D721Med (cell line): ENCODE results near the gene PALM2AKAP2.

Source experiments
- DNase-seq: peaks from one replicate; pipeline ENCODE4 v3.0.0; 2011; ENCODE audit warnings: low spot score; ENCODE audit not compliant: insufficient read length
- FAIRE-seq: peaks from 2 replicates; lab custom pipeline; 2011; peaks lifted over from hg19 to GRCh38; lab: Jason Lieb, UNC
- TF ChIP-seq, protein P1 (sequence below): IDR thresholded peaks from 2 replicates; pipeline ENCODE4 v1.5.1; 2012; ENCODE audit warnings: mild to moderate bottlenecking, control low read depth; ENCODE audit not compliant: insufficient read depth; ENCODE audit errors: missing control alignments

PALM2AKAP2 gene

DNA sequence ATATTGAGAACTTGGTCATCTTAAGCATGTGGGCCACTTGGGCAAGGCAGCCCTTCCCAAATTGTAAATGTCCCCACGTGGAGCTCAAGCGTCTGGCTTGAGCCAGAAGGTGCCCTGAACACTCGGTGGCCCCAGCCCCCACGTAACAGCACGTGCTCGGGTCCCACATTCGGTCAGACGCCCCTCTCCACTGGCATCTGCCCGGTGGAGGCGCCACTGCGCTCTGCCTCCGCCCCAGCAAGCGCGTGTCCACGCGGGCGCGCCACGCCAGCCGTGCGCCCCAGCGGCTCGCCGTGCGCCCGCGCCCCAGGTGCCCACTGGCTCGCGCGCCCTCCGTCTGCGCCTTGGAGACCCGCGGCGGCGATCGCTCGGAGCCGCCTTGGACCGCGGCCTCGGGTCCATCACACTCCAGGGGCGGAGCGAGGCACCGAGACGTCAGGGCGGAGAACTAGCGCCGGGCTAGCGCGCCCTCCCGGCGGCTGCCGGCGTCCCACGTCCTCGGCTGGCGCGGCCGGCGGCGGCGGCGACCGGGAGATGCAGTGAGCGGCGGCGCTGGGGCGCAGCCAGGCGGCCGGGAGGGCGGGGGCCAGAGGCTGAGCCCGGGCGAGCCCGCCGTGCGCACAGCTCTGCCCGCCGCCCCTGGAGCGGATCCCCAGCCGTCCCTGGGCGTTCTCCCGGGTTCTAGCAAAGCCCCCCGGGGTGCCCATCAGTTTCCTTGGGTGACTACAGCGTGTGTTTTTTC is at the start of gene PALM2AKAP2:
Gene PALM2AKAP2 (plus strand): TSS at position 488 of the 742 bp plus-strand sequence. CDS start 291 bp downstream, outside the sequence.
- TF ChIP-seq, protein P1, sequence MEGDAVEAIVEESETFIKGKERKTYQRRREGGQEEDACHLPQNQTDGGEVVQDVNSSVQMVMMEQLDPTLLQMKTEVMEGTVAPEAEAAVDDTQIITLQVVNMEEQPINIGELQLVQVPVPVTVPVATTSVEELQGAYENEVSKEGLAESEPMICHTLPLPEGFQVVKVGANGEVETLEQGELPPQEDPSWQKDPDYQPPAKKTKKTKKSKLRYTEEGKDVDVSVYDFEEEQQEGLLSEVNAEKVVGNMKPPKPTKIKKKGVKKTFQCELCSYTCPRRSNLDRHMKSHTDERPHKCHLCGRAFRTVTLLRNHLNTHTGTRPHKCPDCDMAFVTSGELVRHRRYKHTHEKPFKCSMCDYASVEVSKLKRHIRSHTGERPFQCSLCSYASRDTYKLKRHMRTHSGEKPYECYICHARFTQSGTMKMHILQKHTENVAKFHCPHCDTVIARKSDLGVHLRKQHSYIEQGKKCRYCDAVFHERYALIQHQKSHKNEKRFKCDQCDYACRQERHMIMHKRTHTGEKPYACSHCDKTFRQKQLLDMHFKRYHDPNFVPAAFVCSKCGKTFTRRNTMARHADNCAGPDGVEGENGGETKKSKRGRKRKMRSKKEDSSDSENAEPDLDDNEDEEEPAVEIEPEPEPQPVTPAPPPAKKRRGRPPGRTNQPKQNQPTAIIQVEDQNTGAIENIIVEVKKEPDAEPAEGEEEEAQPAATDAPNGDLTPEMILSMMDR, result peak; percentile 3
- FAIRE-seq (no peak), DNase-seq (no peak)

DNA sequence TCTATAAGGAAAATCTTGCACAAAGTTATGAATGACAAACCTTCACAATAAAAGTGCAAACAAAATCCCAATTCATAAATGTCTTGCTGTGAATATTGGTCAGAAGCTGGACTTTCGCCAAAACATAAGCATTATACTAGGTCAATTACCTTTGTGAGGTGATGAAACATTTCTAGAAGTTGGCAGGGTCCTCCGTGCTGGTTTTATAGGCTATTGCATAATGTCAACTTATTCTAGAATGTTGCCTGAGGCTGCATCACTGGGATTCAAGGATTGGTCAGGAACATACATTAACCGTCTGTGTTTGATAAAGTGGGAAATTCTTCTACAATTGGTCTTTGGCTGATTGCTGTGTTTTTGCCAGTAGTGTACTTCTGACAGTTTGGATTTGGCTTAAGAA is 49.8 kb upstream of the PALM2AKAP2 start:
- DNase-seq, result no peak

DNA sequence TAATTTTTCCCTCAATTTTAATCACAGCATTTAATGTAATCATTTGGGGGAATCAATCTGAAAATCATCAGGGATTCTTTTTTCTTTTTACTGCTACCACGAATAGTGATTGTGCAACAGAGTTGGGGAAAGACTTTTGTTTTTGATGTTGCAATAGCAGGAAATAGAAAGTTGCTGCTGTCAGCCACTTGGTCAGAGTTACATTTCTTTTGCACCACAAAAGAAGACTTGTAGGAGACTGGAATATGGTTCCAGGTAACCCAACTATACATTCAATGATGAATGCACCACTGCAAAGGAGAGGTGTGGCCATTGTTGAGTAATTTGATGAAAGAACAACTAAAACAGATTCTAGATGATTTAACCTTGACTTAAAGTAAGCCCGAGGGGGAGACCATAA is 46.3 kb upstream of the PALM2AKAP2 start:
- no peak for DNase-seq
- FAIRE-seq, result no peak
- TF ChIP-seq, protein P1, result no peak

More for the DNA sequence above, 49.8 kb upstream of the PALM2AKAP2 start:
- TF ChIP-seq, protein P1, result no peak
- FAIRE-seq, result no peak

DNA sequence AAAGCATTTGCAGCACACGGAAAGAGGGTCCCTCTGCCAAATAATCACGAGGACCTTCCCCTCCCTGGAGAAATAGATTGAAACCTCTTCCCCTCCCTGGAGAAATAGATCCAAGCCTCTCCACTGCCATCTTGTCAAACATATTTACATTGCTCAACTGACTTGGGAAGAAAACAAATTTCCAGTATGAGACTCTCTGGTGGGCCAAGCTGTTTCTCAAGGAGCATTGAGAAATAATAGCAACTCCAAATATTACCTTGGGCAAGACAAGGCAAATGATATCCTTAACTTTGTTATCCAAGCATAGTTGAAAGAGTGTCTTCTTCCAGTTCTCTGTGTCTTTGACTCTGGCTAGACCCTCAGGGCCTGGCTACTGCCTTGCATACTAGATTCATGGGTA is 45.2 kb upstream of the PALM2AKAP2 start:
- no peak for FAIRE-seq
- TF ChIP-seq, protein P1, result no peak
- no peak for DNase-seq

DNA sequence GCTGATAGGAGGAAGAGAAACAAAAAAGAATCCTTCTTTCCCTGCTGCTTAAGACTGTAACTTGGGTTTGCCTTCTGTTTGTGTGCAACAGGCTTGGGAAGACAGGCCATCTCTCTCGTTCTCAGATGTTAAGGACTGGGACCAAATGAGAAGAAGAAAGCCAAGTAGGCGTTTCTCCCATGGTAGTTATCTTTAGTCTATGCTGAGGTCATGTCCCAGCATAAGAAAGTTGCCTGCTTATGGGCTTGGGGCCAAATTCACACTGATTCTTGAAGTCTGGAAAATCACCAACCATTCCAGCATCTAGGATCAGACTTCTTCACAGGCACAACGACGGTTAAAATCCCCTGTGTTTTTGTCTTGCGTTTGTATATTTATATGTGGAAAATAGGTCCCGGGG is 44.2 kb upstream of the PALM2AKAP2 start:
- DNase-seq, result no peak
- no peak for FAIRE-seq
- TF ChIP-seq, protein P1, result no peak

DNA sequence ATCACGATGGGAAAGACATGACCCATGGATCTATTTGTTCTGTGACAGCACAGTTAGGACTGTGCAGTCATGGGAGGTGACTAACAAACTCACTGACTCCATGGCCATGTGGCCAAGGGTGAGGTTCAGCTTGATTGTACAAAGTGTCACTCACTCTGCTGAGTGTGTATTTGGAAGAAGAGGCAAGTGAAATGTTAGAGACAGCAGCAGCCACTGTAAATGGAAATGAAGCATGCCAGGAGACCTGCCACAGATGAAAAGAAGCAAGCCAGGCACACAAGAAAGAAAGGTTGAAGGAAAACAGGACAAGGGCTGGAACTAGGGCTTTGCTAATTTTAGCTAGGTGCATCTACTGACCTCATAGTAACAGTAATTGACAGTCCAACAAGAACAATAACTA is 42.7 kb upstream of the PALM2AKAP2 start:
- TF ChIP-seq, protein P1, result no peak
- FAIRE-seq, result no peak
- no peak for DNase-seq

DNA sequence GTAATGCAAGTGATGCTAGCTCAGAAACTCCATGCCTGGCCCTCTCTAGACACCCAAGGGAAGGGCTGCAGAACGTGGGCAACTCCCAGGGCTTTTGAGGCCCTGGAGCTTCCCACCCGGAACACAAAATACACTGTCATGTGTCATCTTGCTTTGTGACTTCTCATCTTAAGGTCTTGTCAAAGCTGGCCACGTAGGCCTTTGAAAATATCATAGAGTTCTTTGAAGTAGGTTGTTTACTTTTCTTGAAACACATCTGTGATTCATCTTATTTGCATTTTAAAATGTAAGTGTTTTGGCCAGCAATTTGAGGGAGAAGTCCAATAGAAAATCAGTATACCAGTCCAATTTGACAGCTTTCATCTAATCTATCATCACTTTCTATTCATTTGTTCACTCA is 40.2 kb upstream of the PALM2AKAP2 start:
- DNase-seq (no peak), FAIRE-seq (no peak)
- TF ChIP-seq, protein P1, result no peak
